K562 (cell line): ENCODE results near the gene CLEC4F. TPM values are rescaled to one million over a fixed set of nuclear protein-coding genes. Genes with fewer than 3 reads are reported as not detected.

Experiments
- AFF1 ChIP-seq, 2 experiments: fragments of 450-650 bp; IDR thresholded peaks; 2 replicates each; pipeline ENCODE4 v1.6.1; 2018; ENCODE audit warnings: mild to moderate bottlenecking in 2 of 2, low read depth in 1 of 2; ENCODE audit not compliant: partially characterized antibody in 2 of 2
- BRCA1 ChIP-seq, 2 experiments: fragments of 450-650 bp in 1 of 2; sonication (generic) in 1 of 2; formaldehyde crosslinking in 1 of 2; IDR thresholded peaks; 2 replicates each; pipeline versions ENCODE4 v1.5.0 to v1.6.1; 2017 to 2020; ENCODE audit warnings: mild to moderate bottlenecking in 1 of 2, missing genetic modification reagents in 1 of 2
- CBX3 ChIP-seq, 2 experiments: IDR thresholded peaks; 1 replicate in 1 of 2; 2 replicates in 1 of 2; pipeline ENCODE4 v1.6.1; 2012; ENCODE audit warnings: inconsistent platforms in 2 of 2, low read length in 2 of 2, borderline replicate concordance in 1 of 2, control low read depth in 1 of 2
- polyA plus RNA-seq, 8 experiments: library from polyadenylated mRNA; depleted of rRNA in 4 of 8; stranded (reverse) in 5 of 8; unstranded in 3 of 8; fragments of >200 nt; fragmentation: Nextera tagmentation in 2 of 8; fragmentation: Illumina TruSeq in 1 of 8; extraction: Ambion mirVana in 2 of 8; extraction: Trizol in 1 of 8; gene quantifications; 2 replicates each; pipeline versions ENCODE4 v1.2.1 to v1.2.3, GENCODE V29; 2011 to 2014; ENCODE audit warnings: inconsistent platforms in 1 of 8, missing spikeins in 1 of 8
- total RNA-seq, 7 experiments: library from RNA; depleted of rRNA in 6 of 7; stranded (reverse); fragments of >200 nt in 6 of 7; fragmentation: Illumina TruSeq in 2 of 7; extraction: Trizol in 2 of 7; gene quantifications; 2 replicates each; pipeline versions ENCODE4 v1.2.1 to v1.2.3, GENCODE V29; 2011 to 2021; ENCODE audit warnings: low replicate concordance in 1 of 7
- TF ChIP-seq, protein P1 (sequence below): fragments of 450-650 bp; IDR thresholded peaks from 2 replicates; pipeline ENCODE4 v1.6.1; 2016; ENCODE audit warnings: borderline replicate concordance

CLEC4F gene
- total and polyA plus RNA-seq, 9 of the 15 experiments (the other 6 are each of a cell fraction or from before 2014, with no cell fraction given): not detected

GRCh38 chr2:70834106-70834505 lies 13.7 kb upstream of the CLEC4F start (continued):
- TF ChIP-seq AFF1 (IDR thresholded peaks at IDR 0.05; ENCODE audit: low read depth in 1 of 2, partially characterized antibody in 2 of 2) (no peak), BRCA1 (IDR thresholded peaks at IDR 0.05) (no peak), BRCA1 (CRISPR knock-in tag; IDR thresholded peaks at IDR 0.05) (no peak), CBX3 (IDR thresholded peaks at IDR 0.05; ENCODE audit: borderline replicate concordance in 1 of 2, low read length in 2 of 2) (no peak)
- TF ChIP-seq, protein P1, sequence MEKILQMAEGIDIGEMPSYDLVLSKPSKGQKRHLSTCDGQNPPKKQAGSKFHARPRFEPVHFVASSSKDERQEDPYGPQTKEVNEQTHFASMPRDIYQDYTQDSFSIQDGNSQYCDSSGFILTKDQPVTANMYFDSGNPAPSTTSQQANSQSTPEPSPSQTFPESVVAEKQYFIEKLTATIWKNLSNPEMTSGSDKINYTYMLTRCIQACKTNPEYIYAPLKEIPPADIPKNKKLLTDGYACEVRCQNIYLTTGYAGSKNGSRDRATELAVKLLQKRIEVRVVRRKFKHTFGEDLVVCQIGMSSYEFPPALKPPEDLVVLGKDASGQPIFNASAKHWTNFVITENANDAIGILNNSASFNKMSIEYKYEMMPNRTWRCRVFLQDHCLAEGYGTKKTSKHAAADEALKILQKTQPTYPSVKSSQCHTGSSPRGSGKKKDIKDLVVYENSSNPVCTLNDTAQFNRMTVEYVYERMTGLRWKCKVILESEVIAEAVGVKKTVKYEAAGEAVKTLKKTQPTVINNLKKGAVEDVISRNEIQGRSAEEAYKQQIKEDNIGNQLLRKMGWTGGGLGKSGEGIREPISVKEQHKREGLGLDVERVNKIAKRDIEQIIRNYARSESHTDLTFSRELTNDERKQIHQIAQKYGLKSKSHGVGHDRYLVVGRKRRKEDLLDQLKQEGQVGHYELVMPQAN: no peak
